Hepatocyte (in vitro differentiated cells): ENCODE measurements around the gene ZC3HAV1.

Experiments used
- EZH2 ChIP-seq: fragments of 200-600 bp; sonication (generic); IDR thresholded peaks from 2 replicates; pipeline ENCODE4 v1.6.1; 2016; ENCODE audit warnings: antibody characterized with exemption, mild to moderate bottlenecking, borderline replicate concordance
- TF ChIP-seq, protein P1 (sequence below): fragments of 200-600 bp; sonication (generic); IDR thresholded peaks from 2 replicates; pipeline ENCODE4 v1.5.1; 2016; ENCODE audit warnings: antibody characterized with exemption, mild to moderate bottlenecking; ENCODE audit not compliant: poor library complexity

DNA sequence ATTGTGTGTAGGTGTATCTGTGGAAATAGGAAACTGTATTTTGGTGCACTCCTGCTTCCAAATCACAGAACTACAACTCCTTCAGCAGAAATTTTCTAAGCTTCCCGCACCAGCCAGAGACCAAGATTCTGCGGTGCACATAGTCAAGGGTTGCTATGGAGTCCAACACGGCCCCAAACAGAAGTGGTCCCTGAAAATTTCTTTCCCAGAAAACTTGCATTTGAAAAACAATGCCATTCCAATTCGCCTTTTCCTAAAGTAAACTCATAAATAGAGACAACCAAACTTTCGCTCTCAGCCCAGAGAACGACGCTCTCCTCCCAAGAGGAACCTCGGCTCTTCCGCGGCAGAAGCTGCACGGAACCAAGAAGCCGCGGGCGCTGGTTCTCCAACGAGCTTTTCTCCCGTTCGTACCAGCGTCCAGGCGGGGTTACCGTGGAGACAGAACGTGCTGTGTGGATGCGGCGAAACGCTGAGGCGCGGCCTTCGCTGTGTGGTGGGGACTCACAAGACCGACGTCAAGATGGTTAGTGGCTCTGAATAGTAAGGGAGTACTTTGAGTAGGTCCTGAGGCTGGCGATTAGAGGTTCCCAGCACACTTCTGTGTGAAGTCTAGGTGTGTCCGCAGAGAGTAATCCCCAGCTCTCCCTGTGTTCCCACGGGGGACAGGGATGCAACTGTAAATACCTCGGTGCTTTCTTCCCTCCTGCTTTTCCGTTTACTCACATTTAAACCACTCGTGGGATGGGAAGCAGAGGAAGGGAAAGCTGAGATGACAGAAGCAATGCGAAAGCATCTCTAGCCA is 24.0 kb upstream of the ZC3HAV1 start:
- TF ChIP-seq, protein P1, sequence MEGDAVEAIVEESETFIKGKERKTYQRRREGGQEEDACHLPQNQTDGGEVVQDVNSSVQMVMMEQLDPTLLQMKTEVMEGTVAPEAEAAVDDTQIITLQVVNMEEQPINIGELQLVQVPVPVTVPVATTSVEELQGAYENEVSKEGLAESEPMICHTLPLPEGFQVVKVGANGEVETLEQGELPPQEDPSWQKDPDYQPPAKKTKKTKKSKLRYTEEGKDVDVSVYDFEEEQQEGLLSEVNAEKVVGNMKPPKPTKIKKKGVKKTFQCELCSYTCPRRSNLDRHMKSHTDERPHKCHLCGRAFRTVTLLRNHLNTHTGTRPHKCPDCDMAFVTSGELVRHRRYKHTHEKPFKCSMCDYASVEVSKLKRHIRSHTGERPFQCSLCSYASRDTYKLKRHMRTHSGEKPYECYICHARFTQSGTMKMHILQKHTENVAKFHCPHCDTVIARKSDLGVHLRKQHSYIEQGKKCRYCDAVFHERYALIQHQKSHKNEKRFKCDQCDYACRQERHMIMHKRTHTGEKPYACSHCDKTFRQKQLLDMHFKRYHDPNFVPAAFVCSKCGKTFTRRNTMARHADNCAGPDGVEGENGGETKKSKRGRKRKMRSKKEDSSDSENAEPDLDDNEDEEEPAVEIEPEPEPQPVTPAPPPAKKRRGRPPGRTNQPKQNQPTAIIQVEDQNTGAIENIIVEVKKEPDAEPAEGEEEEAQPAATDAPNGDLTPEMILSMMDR, result no peak
- no peak for TF ChIP-seq EZH2
